Measurements from ENCODE around the gene CSF1.

GRCh38 chr1:109903376-109903930, 7.2 kb upstream of the CSF1 start:
- no peak for TF ChIP-seq CTCF (IDR thresholded peaks at IDR 0.05)
- no peak for TF ChIP-seq POLR2A (IDR thresholded peaks at IDR 0.05)
